GM12878 (cell line): ENCODE data around the gene ICE1. TPM values are rescaled to one million over a fixed set of nuclear protein-coding genes. Genes with fewer than 3 reads are reported as not detected.
A peak's percentile ranks its signal among the peaks of the same experiment; 100 is the strongest.
"Not testable (repeated sequence)": the region's sequence is repeated elsewhere in the genome, so short reads cannot be mapped to it uniquely, and the experiment has no call there.

Source experiments
- ATAC-seq: fragments of 200-7000 bp; cut with Tn5 transposase; 3 replicates; pipeline ENCODE4 v1.9.1; 2020; ENCODE audit warnings: mild to moderate bottlenecking, moderate library complexity
- BruUV-seq: library from RNA; stranded (reverse); fragments of 400-500 nt; replicated peaks from 2 replicates; lab custom pipeline; 2021; lab: Mats Ljungman, UMichigan
- CTCF ChIA-PET: fragments of 300-600 bp; sonication (Branson Sonifier 250); formaldehyde crosslinking; extraction: SDS; loops from one replicate; lab custom pipeline; 2021; ENCODE audit warnings: inconsistent platforms; lab: Yijun Ruan, JAX
- POLR2A ChIA-PET: fragments of 350-600 bp; formaldehyde crosslinking; extraction: SDS; loops from one replicate; lab custom pipeline; 2021; ENCODE audit warnings: inconsistent platforms; lab: Charles Lee
- RAD21 ChIA-PET: fragments of 300-600 bp; sonication (Branson Sonifier 250); formaldehyde crosslinking; loops from one replicate; lab custom pipeline; 2023; ENCODE audit warnings: antibody characterized with exemption; ENCODE audit not compliant: unreplicated experiment; lab: Charles Lee
- SMC1A ChIA-PET: fragments of 300-600 bp; sonication (Branson Sonifier 250); formaldehyde crosslinking; loops from one replicate; lab custom pipeline; 2023; ENCODE audit not compliant: unreplicated experiment, uncharacterized antibody; lab: Charles Lee
- DNase-seq: peaks from one replicate; pipeline ENCODE4 v3.0.0-alpha.2; 2011; ENCODE audit warnings: low read depth, low spot score
- FAIRE-seq: peaks from 3 replicates; lab custom pipeline; 2011; peaks lifted over from hg19 to GRCh38; lab: Jason Lieb, UNC
- H2AFZ ChIP-seq: 2 replicates; pipeline ENCODE4 v1.6.0; 2011; ENCODE audit warnings: low read depth, low read length, control low read depth; ENCODE audit not compliant: control insufficient read depth
- H3K27ac ChIP-seq: 2 replicates; pipeline ENCODE4 v1.5.1; 2011; ENCODE audit warnings: control low read depth; ENCODE audit not compliant: control insufficient read depth, insufficient read depth
- H3K27me3 ChIP-seq, 2 experiments: replicated peaks in 1 of 2; 2 replicates each; pipeline versions ENCODE4 v1.6.0 to v1.6.1; 2011; ENCODE audit warnings: low read length in 1 of 2; ENCODE audit not compliant: control insufficient read depth in 2 of 2, insufficient read depth in 2 of 2
- H3K36me3 ChIP-seq, 2 experiments: 2 replicates each; pipeline ENCODE4 v1.5.1; 2011; ENCODE audit warnings: low read length in 1 of 2; ENCODE audit not compliant: control insufficient read depth in 2 of 2, insufficient read depth in 2 of 2
- H3K4me1 ChIP-seq: 2 replicates; pipeline ENCODE4 v1.6.1; 2011; ENCODE audit warnings: mild to moderate bottlenecking, low read length, moderate library complexity, mixed read lengths; ENCODE audit not compliant: control insufficient read depth, insufficient read depth
- H3K4me2 ChIP-seq: 2 replicates; pipeline ENCODE4 v1.6.0; 2011; ENCODE audit warnings: control low read depth; ENCODE audit not compliant: control insufficient read depth, insufficient read depth
- H3K4me3 ChIP-seq: fragments of 200-600 bp; sonication (generic); 2 replicates; pipeline ENCODE4 v1.5.1; 2016
- H3K79me2 ChIP-seq: 2 replicates; pipeline ENCODE4 v1.6.0; 2011; ENCODE audit warnings: low read length; ENCODE audit not compliant: control insufficient read depth, insufficient read depth
- H3K9ac ChIP-seq: 2 replicates; pipeline ENCODE4 v1.8.0; 2011; ENCODE audit warnings: low read length, control low read depth, mixed read lengths; ENCODE audit not compliant: control insufficient read depth, insufficient read depth
- H3K9me3 ChIP-seq: replicated peaks from 3 replicates; pipeline ENCODE4 v1.5.1; 2011; ENCODE audit warnings: mild to moderate bottlenecking, low read length; ENCODE audit not compliant: control insufficient read depth, insufficient read depth
- H4K20me1 ChIP-seq: 2 replicates; pipeline ENCODE4 v1.6.0; 2011; ENCODE audit not compliant: control insufficient read depth, insufficient read depth
- BHLHE40 ChIP-seq, 2 experiments: fragments of 450-650 bp in 1 of 2; IDR thresholded peaks; 2 replicates each; pipeline ENCODE4 v1.6.1; 2011 to 2017; ENCODE audit warnings: low read depth in 2 of 2, borderline replicate concordance in 1 of 2, improper control_type of control experiment in 1 of 2, low read length in 1 of 2, mild to moderate bottlenecking in 1 of 2
- E2F8 ChIP-seq: fragments of 450-650 bp; IDR thresholded peaks from 2 replicates; pipeline ENCODE4 v1.6.1; 2018; ENCODE audit warnings: mild to moderate bottlenecking, low read depth, moderate library complexity; ENCODE audit not compliant: partially characterized antibody
- EGR1 ChIP-seq, 2 experiments: IDR thresholded peaks; 1 replicate in 1 of 2; 2 replicates in 1 of 2; pipeline ENCODE4 v1.6.1; 2011 to 2012; ENCODE audit warnings: low read depth in 2 of 2, low read length in 2 of 2, borderline replicate concordance in 1 of 2, mild to moderate bottlenecking in 1 of 2, moderate library complexity in 1 of 2
- GATAD2B ChIP-seq: fragments of 450-650 bp; conservative IDR thresholded peaks from 2 replicates; pipeline ENCODE4 v1.6.1; 2017; ENCODE audit warnings: low read depth, mild to moderate bottlenecking, moderate library complexity
- SIN3A ChIP-seq: IDR thresholded peaks from 2 replicates; pipeline ENCODE4 v1.6.1; 2012; ENCODE audit warnings: low read depth, low read length, improper control_type of control experiment
- WGBS: methylation state at CpG from one replicate; pipeline ENCODE4 v1.1.6; 2016; ENCODE audit warnings: low lambda C conversion rate; ENCODE audit not compliant: insufficient replicate concordance, insufficient coverage; ENCODE audit errors: missing lambda C conversion rate; 5-methylcytosine and 5-hydroxymethylcytosine counted together
- in situ Hi-C: fragments of 300-500 bp; cut with MboI; formaldehyde crosslinking; loops from 9 replicates; pipeline ENCODE4 v1.14.3; 2018; ENCODE audit warnings: mixed read lengths
- intact Hi-C: fragments of 100-400 bp; cut with micrococcal nuclease; formaldehyde crosslinking; loops from one replicate; pipeline ENCODE4 v1.14.2; 2022; ENCODE audit not compliant: unreplicated experiment
- polyA plus RNA-seq, 11 experiments: library from polyadenylated mRNA; depleted of rRNA in 4 of 11; unstranded in 6 of 11; stranded (reverse) in 5 of 11; fragments of >200 nt; fragmentation: Nextera tagmentation in 4 of 11; fragmentation: Illumina TruSeq in 1 of 11; extraction: Ambion mirVana in 4 of 11; extraction: Trizol in 1 of 11; gene quantifications; 1 replicate in 1 of 11; 2 replicates in 10 of 11; pipeline versions ENCODE4 v1.2.1 to v1.2.3, GENCODE V29; 2011 to 2016; ENCODE audit warnings: inconsistent platforms in 2 of 11, missing spikeins in 2 of 11, low read depth in 1 of 11
- total RNA-seq, 4 experiments: library from RNA; depleted of rRNA in 3 of 4; stranded (reverse); fragments of >200 nt in 3 of 4; fragmentation: Illumina TruSeq in 1 of 4; extraction: Trizol in 1 of 4; gene quantifications; 2 replicates each; pipeline versions ENCODE4 v1.2.1 to v1.2.3, GENCODE V29; 2013 to 2021
- TF ChIP-seq, protein P1 (sequence below): fragments of 450-650 bp; IDR thresholded peaks from 2 replicates; pipeline ENCODE4 v1.6.1; 2017; ENCODE audit warnings: mild to moderate bottlenecking, low read depth, inconsistent platforms; ENCODE audit not compliant: poor library complexity, severe bottlenecking

The ICE1 gene
- total and polyA plus RNA-seq, 10 of the 15 experiments (the other 5 are each of a cell fraction or from before 2014, with no cell fraction given) = 3.8 to 31.4 (median 18.9) TPM

DNA sequence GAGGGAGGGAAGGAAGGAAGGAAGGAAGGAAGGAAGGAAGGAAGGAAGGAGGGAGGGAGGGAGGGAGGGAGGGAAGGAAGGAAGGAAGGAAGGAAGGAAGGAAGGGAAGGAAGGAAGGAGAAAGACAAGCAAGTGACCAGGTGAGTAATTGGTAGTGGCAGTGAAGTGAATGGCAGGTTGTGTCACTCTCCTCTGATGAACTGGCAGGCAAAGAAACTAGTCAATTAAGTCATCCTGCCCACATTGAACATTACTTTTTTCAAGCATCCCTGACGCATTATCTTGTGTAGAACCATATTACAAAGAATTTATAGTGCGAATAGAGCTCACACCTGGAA lies 70.4 kb downstream of the ICE1 start:
- H3K36me3 ChIP-seq, H3K4me3 ChIP-seq, H3K4me1 ChIP-seq, H3K27ac ChIP-seq, H4K20me1 ChIP-seq, H3K27me3 ChIP-seq, POLR2A ChIA-PET, FAIRE-seq, H3K9me3 ChIP-seq, H3K79me2 ChIP-seq, BruUV-seq, H3K4me2 ChIP-seq, DNase-seq, ATAC-seq, H3K9ac ChIP-seq, H2AFZ ChIP-seq: not testable (repeated sequence)
- intact Hi-C loops (loop anchor here (10.0 kb wide), 4 partner anchors 262 to 1252 kb away; no protein-coding TSS in a partner anchor), in situ Hi-C loops (loop anchor here (25.0 kb wide), 1 partner anchor 1094 kb away; no protein-coding TSS in a partner anchor)
- RAD21 ChIA-PET = interaction anchor here (0.7 kb wide), 1 partner anchor 932 kb away, joined by 3 read pairs; no protein-coding TSS in a partner anchor
- 70% methylated on average over 2 of the region's 2 CpGs for WGBS
- CTCF ChIA-PET = interaction anchor here (1.0 to 1.4 kb wide), 3 partner anchors 11 to 613 kb away, joined by 4 to 5 read pairs (median 4); no protein-coding TSS in a partner anchor
- SMC1A ChIA-PET = interaction anchor here (1.0 kb wide), 1 partner anchor 613 kb away, joined by 3 read pairs; no protein-coding TSS in a partner anchor

DNA sequence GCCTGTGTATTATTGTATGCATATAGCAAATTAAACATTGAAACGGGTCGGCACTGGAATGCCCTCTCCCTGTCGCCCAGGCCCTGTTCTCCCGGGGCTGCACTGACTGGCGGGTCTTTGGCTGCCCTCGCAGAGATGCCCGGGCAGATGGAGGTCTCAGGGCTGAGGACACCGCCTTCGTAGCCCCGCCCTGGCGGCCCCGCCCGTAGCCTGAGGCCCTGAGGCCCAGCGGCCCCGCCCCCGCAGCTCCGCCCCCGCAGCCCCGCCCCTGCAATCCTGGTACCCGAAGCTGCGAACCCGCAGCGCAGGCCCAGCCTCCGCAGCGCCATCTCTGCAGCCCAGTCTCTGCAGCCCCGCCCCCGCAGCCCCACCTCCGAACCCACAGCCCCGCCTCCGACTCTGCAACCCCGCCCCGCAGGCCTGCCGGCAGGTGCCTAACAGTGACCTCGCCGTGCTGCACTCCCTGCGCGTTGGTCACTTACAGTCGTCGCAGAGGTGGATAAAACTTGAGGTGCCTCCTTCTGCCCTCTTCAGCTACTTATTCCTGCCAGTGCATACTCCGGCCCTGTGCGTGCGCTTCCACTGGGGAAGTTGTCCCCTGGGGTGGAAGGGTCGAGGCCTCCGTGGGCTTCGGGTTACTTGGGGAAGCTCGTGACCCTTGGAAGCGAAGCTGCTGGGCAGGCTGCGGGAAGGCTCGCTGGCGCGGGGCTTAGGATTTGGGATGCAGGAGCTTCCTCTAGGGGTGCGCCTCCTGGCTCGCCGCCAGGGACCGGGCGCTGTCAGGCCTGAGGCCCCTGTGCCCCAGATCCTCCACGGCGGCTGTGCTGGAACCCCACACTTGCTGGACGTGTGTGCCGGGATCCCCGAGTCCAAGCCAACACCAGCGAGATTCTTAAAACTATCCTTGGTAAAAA lies 72.3 kb downstream of the ICE1 start:
- no peak overlapping the region for H3K9ac ChIP-seq
- H3K4me2 ChIP-seq = peak overlapping the region; percentile 15; the same call in 1 of the 2 replicates
- ChIA-PET CTCF (interaction anchor here (0.6 to 1.2 kb wide), 4 partner anchors 11 to 392 kb away, joined by 3 to 4 read pairs (median 3); no protein-coding TSS in a partner anchor), RAD21 (interaction anchor here (0.8 to 1.4 kb wide), 3 partner anchors 24 to 385 kb away, joined by 3 to 4 read pairs (median 3); partner anchors contain the start of gene ICE1), POLR2A (interaction anchor here (0.5 kb wide), 1 partner anchor 993 kb away, joined by 4 read pairs; no protein-coding TSS in a partner anchor), SMC1A (interaction anchor here (1.2 to 1.3 kb wide), 3 partner anchors 10 to 388 kb away, joined by 4 to 5 read pairs (median 4); no protein-coding TSS in a partner anchor)
- H3K27ac ChIP-seq = no peak overlapping the region
- DNase-seq (peak; percentile 12), FAIRE-seq (no peak), ATAC-seq (peak; percentile 97)
- in situ Hi-C loops (loop anchor here (25.0 kb wide), 1 partner anchor 1093 kb away; no protein-coding TSS in a partner anchor), intact Hi-C loops (loop anchor here (10.0 kb wide), 4 partner anchors 260 to 1250 kb away; no protein-coding TSS in a partner anchor)
- no peaks in the 10 kb centered on the region for H3K27me3 ChIP-seq
- 63% methylated on average over 35 of the region's 62 CpGs for WGBS
- H4K20me1 ChIP-seq = no peaks in the 10 kb centered on the region
- no peaks in the 10 kb centered on the region for H3K79me2 ChIP-seq
- H3K36me3 ChIP-seq = no peaks in the 10 kb centered on the region; a peak in 1 of 4 replicates
- no TSS peak for BruUV-seq
- TF ChIP-seq GATAD2B = no peak
- TF ChIP-seq BHLHE40 (IDR thresholded peaks at IDR 0.05; ENCODE audit: borderline replicate concordance in 1 of 2, low read depth in 2 of 2, low read length in 1 of 2) = peak in 1 of 2 experiments; percentile 38; a peak in 1 of 4 replicates
- TF ChIP-seq SIN3A = no peak
- TF ChIP-seq E2F8 = no peak
- TF ChIP-seq, protein P1, sequence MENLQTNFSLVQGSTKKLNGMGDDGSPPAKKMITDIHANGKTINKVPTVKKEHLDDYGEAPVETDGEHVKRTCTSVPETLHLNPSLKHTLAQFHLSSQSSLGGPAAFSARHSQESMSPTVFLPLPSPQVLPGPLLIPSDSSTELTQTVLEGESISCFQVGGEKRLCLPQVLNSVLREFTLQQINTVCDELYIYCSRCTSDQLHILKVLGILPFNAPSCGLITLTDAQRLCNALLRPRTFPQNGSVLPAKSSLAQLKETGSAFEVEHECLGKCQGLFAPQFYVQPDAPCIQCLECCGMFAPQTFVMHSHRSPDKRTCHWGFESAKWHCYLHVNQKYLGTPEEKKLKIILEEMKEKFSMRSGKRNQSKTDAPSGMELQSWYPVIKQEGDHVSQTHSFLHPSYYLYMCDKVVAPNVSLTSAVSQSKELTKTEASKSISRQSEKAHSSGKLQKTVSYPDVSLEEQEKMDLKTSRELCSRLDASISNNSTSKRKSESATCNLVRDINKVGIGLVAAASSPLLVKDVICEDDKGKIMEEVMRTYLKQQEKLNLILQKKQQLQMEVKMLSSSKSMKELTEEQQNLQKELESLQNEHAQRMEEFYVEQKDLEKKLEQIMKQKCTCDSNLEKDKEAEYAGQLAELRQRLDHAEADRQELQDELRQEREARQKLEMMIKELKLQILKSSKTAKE = no peak
- TF ChIP-seq EGR1 (IDR thresholded peaks at IDR 0.05; ENCODE audit: borderline replicate concordance in 1 of 2, low read depth in 2 of 2, low read length in 2 of 2) = peak in 1 of 2 experiments; percentile 85; a peak in 2 of 3 replicates
- no peaks in the 10 kb centered on the region for H3K9me3 ChIP-seq
- no peak overlapping the region for H3K4me3 ChIP-seq
- 0 out of 2 replicates have a peak overlapping the region, but pooled peaks have one; percentile 4 for H2AFZ ChIP-seq
- no peaks in the 10 kb centered on the region; the same call in 1 of the 2 replicates for H3K4me1 ChIP-seq
